HG03571 (cell line): ENCODE data around the gene STPG2.

Source experiments
- ATAC-seq: cut with Tn5 transposase; IDR thresholded peaks from one replicate; pipeline ENCODE4 v1.9.1; 2021; ENCODE audit not compliant: unreplicated experiment

Gene STPG2

GRCh38 chr4:98094118-98094517 is 49.2 kb downstream of the STPG2 start:
- no peak for ATAC-seq

GRCh38 chr4:98093662-98094061 is 49.6 kb downstream of the STPG2 start:
- ATAC-seq, result no peak

GRCh38 chr4:98092833-98093439 is 50.3 kb downstream of the STPG2 start:
- ATAC-seq, result no peak

GRCh38 chr4:98081936-98082335 is 61.3 kb downstream of the STPG2 start:
- no peak for ATAC-seq

- no peak for ATAC-seq
Observed at GRCh38 chr4:98068495-98068894, 74.8 kb downstream of the STPG2 start.

GRCh38 chr4:98055800-98056501 is 87.3 kb downstream of the STPG2 start:
- ATAC-seq, result no peak

GRCh38 chr4:98046665-98047064 is 96.6 kb downstream of the STPG2 start:
- ATAC-seq, result no peak

- no peak for ATAC-seq
Observed at GRCh38 chr4:98030059-98030458, 113.2 kb downstream of the STPG2 start.

- ATAC-seq, result no peak
Observed at GRCh38 chr4:98027827-98028226, 115.4 kb downstream of the STPG2 start.

- ATAC-seq, result no peak
Observed at GRCh38 chr4:98026362-98026761, 116.9 kb downstream of the STPG2 start.

GRCh38 chr4:98006814-98007412 is 136.4 kb downstream of the STPG2 start:
- ATAC-seq, result no peak

- ATAC-seq, result no peak
Observed at GRCh38 chr4:98006060-98006459, 137.2 kb downstream of the STPG2 start.

- no peak for ATAC-seq
Observed at GRCh38 chr4:98000940-98001339, 142.3 kb downstream of the STPG2 start.

- no peak for ATAC-seq
Observed at GRCh38 chr4:97998203-97998602, 145.1 kb downstream of the STPG2 start.

GRCh38 chr4:97994765-97995465 is 148.4 kb downstream of the STPG2 start:
- no peak for ATAC-seq

GRCh38 chr4:97990409-97990808 is 152.9 kb downstream of the STPG2 start:
- no peak for ATAC-seq

GRCh38 chr4:97987019-97987648 is 156.1 kb downstream of the STPG2 start:
- no peak for ATAC-seq

GRCh38 chr4:97984545-97985131 is 158.6 kb downstream of the STPG2 start:
- ATAC-seq, result no peak

- ATAC-seq, result no peak
Observed at GRCh38 chr4:97978791-97979488, 164.3 kb downstream of the STPG2 start.

GRCh38 chr4:97953171-97953941 is 189.9 kb downstream of the STPG2 start:
- ATAC-seq, result no peak
